A549 (cell line): ENCODE measurements around the gene FAM47E.

Source experiments
- KDM1A ChIP-seq: fragments of 200-600 bp; sonication (generic); IDR thresholded peaks from 2 replicates; pipeline ENCODE4 v1.6.1; 2016; ENCODE audit warnings: low read depth, mild to moderate bottlenecking
- KDM5A ChIP-seq: fragments of 200-600 bp; sonication (generic); IDR thresholded peaks from 2 replicates; pipeline ENCODE4 v1.6.1; 2016; ENCODE audit warnings: antibody characterized with exemption, mild to moderate bottlenecking
- MAX ChIP-seq: IDR thresholded peaks from 2 replicates; pipeline ENCODE4 v1.6.1; 2012
- MAZ ChIP-seq: fragments of 150-350 bp; IDR thresholded peaks from 2 replicates; pipeline ENCODE4 v1.6.1; 2014; ENCODE audit warnings: antibody characterized with exemption, low read depth, low read length, borderline replicate concordance
- NFE2L2 ChIP-seq: fragments of 150-350 bp; conservative IDR thresholded peaks from 2 replicates; pipeline ENCODE4 v1.6.1; 2014; ENCODE audit warnings: low read length
- POLR2A ChIP-seq: IDR thresholded peaks from 2 replicates; pipeline ENCODE4 v1.6.1; 2012; ENCODE audit warnings: mild to moderate bottlenecking, low read length
- RNF2 ChIP-seq: fragments of 200-600 bp; sonication (generic); IDR thresholded peaks from 2 replicates; pipeline ENCODE4 v1.6.1; 2016; ENCODE audit warnings: low read depth, mild to moderate bottlenecking, antibody characterized with exemption, moderate library complexity, borderline replicate concordance
- SMC3 ChIP-seq: fragments of >200 bp; sonication (Bioruptor Twin); formaldehyde crosslinking; IDR thresholded peaks from 3 replicates; pipeline ENCODE4 v1.6.1; 2018; ENCODE audit warnings: inconsistent platforms
- TF ChIP-seq, protein P1 (sequence below): IDR thresholded peaks from 2 replicates; pipeline ENCODE4 v1.6.1; 2012
- TF ChIP-seq, protein P2 (sequence below): fragments of >200 bp; sonication (Bioruptor Twin); formaldehyde crosslinking; IDR thresholded peaks from 3 replicates; pipeline ENCODE4 v1.5.1; 2016

GRCh38 chr4:76251441-76252270, at the start of gene FAM47E:
- TF ChIP-seq, protein P1, sequence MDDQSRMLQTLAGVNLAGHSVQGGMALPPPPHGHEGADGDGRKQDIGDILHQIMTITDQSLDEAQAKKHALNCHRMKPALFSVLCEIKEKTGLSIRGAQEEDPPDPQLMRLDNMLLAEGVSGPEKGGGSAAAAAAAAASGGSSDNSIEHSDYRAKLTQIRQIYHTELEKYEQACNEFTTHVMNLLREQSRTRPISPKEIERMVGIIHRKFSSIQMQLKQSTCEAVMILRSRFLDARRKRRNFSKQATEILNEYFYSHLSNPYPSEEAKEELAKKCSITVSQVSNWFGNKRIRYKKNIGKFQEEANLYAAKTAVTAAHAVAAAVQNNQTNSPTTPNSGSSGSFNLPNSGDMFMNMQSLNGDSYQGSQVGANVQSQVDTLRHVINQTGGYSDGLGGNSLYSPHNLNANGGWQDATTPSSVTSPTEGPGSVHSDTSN: no peak
- TF ChIP-seq, protein P2, sequence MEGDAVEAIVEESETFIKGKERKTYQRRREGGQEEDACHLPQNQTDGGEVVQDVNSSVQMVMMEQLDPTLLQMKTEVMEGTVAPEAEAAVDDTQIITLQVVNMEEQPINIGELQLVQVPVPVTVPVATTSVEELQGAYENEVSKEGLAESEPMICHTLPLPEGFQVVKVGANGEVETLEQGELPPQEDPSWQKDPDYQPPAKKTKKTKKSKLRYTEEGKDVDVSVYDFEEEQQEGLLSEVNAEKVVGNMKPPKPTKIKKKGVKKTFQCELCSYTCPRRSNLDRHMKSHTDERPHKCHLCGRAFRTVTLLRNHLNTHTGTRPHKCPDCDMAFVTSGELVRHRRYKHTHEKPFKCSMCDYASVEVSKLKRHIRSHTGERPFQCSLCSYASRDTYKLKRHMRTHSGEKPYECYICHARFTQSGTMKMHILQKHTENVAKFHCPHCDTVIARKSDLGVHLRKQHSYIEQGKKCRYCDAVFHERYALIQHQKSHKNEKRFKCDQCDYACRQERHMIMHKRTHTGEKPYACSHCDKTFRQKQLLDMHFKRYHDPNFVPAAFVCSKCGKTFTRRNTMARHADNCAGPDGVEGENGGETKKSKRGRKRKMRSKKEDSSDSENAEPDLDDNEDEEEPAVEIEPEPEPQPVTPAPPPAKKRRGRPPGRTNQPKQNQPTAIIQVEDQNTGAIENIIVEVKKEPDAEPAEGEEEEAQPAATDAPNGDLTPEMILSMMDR: peak; percentile 37
- TF ChIP-seq MAX (0 out of 2 replicates have a peak, but pooled peaks have one; percentile 42), KDM5A (no peak), RNF2 (no peak), SMC3 (peak; percentile 51), KDM1A (no peak), MAZ (no peak), POLR2A (no peak), NFE2L2 (no peak)
